IPS-20b (cell line): ENCODE measurements around the gene PSMB3.

ENCODE experiments used
- H3K27ac ChIP-seq: one replicate; pipeline ENCODE4 v1.5.1; 2013; ENCODE audit warnings: low read length
- H3K27me3 ChIP-seq: 2 replicates; pipeline ENCODE4 v1.6.1; 2013; ENCODE audit warnings: mild to moderate bottlenecking, low read length, inconsistent platforms; ENCODE audit not compliant: insufficient read depth
- H3K36me3 ChIP-seq: 2 replicates; pipeline ENCODE4 v1.6.1; 2013; ENCODE audit warnings: low read depth, mild to moderate bottlenecking, inconsistent platforms, low read length, moderate library complexity; ENCODE audit not compliant: insufficient read depth
- H3K4me1 ChIP-seq: 2 replicates; pipeline ENCODE4 v1.6.1; 2013; ENCODE audit warnings: mild to moderate bottlenecking, control low read depth, inconsistent platforms, low read length, moderate library complexity; ENCODE audit not compliant: insufficient read depth
- H3K4me3 ChIP-seq: 2 replicates; pipeline ENCODE4 v1.5.1; 2013; ENCODE audit warnings: mild to moderate bottlenecking, low read length, inconsistent platforms
- H3K9ac ChIP-seq: 2 replicates; pipeline ENCODE4 v1.6.1; 2013; ENCODE audit warnings: low read depth, mild to moderate bottlenecking, inconsistent platforms, low read length, moderate library complexity
- H3K9me3 ChIP-seq: 2 replicates; pipeline ENCODE4 v1.6.1; 2013; ENCODE audit warnings: mild to moderate bottlenecking, low read depth, low read length, inconsistent platforms; ENCODE audit not compliant: insufficient read depth

Gene PSMB3

GRCh38 chr17:38709864-38710603 lies 42.5 kb upstream of the PSMB3 start:
- H3K36me3 ChIP-seq: peaks cover 6% of the 10 kb centered on the region
- H3K4me1 ChIP-seq: peaks cover 18% of the 10 kb centered on the region; the same call in 1 of the 2 replicates
- no peaks in the 10 kb centered on the region for H3K9me3 ChIP-seq

DNA sequence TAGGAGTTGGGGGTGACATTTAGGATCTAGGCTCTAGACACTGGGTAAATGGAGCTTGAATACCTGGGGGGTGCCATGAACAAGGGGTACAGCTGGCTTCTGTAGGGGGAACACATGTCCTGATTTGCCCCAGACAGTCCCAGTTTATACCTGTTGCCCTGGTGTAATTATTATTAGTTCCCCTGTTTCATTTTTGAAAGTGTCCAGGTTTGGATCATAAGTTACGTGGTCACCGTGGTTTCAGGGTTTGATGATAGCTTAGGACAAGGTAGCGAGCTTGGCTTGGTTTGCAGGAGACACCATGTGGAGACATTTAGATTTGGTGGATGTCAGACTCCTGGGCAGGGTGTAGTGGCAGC lies 42.0 kb upstream of the PSMB3 start:
- no peaks in the 10 kb centered on the region for H3K9me3 ChIP-seq
- no peak overlapping the region for H3K27ac ChIP-seq
- peaks cover 23% of the 10 kb centered on the region; the same call in 1 of the 2 replicates for H3K4me1 ChIP-seq
- no peak overlapping the region for H3K9ac ChIP-seq
- peaks cover 6% of the 10 kb centered on the region for H3K36me3 ChIP-seq
- peaks cover 28% of the 10 kb centered on the region for H3K27me3 ChIP-seq
- no peak overlapping the region for H3K4me3 ChIP-seq

More at GRCh38 chr17:38709864-38710603, 42.5 kb upstream of the PSMB3 start:
- H3K4me3 ChIP-seq: no peak overlapping the region
- no peak overlapping the region for H3K27ac ChIP-seq
- H3K27me3 ChIP-seq: peaks cover 28% of the 10 kb centered on the region
- no peak overlapping the region for H3K9ac ChIP-seq

- no peaks in the 10 kb centered on the region for H3K9me3 ChIP-seq
- no peak overlapping the region for H3K9ac ChIP-seq
- peaks cover 6% of the 10 kb centered on the region for H3K36me3 ChIP-seq
- H3K27me3 ChIP-seq: peaks cover 24% of the 10 kb centered on the region
- H3K27ac ChIP-seq: no peak overlapping the region
- H3K4me1 ChIP-seq: peaks cover 23% of the 10 kb centered on the region; the same call in 1 of the 2 replicates
- H3K4me3 ChIP-seq: no peak overlapping the region
Measured at GRCh38 chr17:38710985-38711384, 41.6 kb upstream of the PSMB3 start.

DNA sequence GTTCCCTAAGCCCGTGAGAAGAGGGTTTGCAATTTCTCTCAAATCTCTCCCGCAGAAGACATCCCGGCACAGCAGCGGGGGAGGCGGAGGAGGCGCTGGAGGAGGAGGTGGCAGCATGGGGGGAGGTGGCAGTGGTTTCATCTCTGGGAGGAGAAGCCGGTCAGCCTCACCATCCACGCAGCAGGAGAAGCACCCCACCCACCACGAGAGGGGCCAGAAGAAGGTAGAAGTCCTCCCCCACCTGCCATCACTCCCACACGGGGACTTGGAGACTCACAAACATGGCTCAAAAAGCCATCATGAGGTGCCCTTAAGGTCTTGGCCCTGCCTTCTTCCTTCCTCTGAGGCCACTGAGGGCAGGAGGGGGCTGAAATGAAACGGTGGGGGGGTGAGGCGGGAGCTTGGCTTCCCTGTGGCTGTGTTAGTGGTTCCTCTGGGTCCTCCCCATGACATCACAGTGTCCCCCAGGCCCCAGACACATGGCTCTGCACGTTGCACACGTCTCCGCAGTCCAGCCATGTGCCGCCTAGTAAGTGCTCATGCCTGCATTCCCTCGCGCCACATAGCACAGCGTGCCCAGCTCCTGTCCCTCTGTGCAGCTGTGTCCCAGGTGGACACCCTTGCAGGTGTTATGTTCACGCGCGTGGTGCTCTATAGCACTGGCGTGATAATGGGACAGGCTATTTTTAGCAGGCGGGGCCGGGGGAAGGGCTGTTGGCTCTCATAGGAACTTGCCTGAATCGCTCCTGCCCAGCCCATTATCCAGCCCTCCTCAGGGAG lies 40.6 kb upstream of the PSMB3 start:
- Histone ChIP-seq H3K27me3 (peaks cover 17% of the 10 kb centered on the region; the same call in 1 of the 2 replicates), H3K4me1 (peaks cover 18% of the 10 kb centered on the region; the same call in 1 of the 2 replicates), H3K36me3 (peaks cover 6% of the 10 kb centered on the region), H3K9me3 (no peaks in the 10 kb centered on the region), H3K4me3 (no peak overlapping the region), H3K9ac (no peak overlapping the region), H3K27ac (no peak overlapping the region)

DNA sequence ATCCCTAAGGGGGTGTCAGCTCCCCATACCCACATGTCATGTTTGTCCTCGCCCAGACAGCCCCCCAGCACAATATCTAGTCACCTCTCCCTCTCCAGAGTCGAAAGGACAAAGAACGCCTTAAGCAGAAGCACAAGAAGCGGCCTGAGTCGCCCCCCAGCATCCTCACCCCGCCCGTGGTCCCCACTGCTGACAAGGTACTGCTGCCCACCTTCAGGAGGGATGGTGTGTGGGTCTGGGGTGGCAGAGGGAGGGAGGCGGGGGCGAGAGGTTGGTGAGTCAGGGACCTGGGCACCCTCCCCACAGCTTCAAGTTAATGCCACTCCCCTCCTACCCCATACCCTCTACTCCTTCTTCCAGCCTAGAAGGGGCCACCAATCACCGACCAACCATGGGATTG lies 39.9 kb upstream of the PSMB3 start:
- no peaks in the 10 kb centered on the region for H3K9me3 ChIP-seq
- no peak overlapping the region for H3K4me3 ChIP-seq
- no peak overlapping the region for H3K27ac ChIP-seq
- H3K27me3 ChIP-seq: peaks cover 13% of the 10 kb centered on the region; the same call in 1 of the 2 replicates
- peaks cover 13% of the 10 kb centered on the region; the same call in 1 of the 2 replicates for H3K4me1 ChIP-seq
- peaks cover 6% of the 10 kb centered on the region for H3K36me3 ChIP-seq
- H3K9ac ChIP-seq: no peak overlapping the region

DNA sequence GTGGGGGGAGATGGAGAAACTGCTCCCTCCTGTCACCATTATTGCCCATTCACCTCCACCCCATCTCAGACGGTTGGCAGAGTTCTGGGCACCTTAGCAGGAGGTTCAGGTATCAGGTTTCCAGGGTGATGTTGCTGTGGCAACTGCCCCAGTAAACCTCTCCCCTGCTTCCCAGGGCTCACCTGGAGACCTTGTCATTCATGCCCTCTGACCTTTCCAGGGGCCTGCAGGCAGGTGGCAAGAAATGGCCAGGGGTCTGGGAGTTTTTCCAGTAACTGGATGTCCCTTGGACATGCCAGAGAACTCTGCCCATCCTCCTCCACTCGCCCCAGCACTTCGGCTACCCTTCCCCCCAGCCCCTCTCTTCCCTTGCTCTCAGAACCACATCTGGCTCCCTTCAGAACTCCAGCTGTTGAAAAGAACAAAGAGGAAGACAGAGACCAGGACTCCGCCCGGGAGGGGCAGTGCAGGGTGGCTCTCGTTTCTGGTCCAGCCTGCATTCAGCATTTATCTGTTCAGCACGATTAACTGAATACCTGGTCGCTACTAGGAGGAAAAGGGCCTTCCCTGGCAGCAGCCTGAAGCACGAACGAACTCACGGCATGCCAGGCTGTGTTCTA lies 39.0 kb upstream of the PSMB3 start:
- Histone ChIP-seq H3K27me3 (peaks cover 5% of the 10 kb centered on the region; the same call in 1 of the 2 replicates), H3K9ac (no peak overlapping the region), H3K27ac (no peak overlapping the region), H3K36me3 (peaks cover 6% of the 10 kb centered on the region), H3K9me3 (no peaks in the 10 kb centered on the region), H3K4me1 (peaks cover 15% of the 10 kb centered on the region; the same call in 1 of the 2 replicates), H3K4me3 (no peak overlapping the region)

DNA sequence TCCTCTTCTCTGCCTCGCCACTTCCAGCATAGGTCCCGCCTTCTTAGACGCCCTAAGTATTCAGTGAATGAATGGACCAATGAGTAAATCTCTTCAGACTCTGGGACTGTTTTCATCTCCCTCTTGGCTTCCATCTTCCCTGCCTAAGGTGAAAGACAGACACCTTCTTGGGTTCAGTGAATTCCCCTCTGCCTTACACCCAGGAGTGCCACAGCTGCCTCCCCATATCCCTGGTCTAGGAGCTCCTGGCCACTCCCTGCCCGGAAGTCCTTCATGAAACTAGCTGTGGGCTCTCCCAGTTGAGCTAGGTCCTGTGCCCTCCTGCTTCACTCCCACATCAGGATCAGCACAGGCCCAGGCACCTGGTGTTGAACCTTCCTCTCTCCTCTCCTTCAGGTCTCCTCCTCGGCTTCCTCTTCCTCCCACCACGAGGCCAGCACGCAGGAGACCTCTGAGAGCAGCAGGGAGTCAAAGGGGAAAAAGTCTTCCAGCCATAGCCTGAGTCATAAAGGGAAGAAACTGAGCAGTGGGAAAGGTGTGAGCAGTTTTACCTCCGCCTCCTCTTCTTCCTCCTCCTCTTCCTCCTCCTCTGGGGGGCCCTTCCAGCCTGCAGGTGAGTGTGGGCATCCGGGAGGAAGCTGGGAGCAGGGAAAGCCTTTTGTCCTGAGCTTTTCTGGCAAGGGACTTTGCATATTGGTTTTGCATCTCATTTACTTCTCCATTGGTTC lies 37.2 kb upstream of the PSMB3 start:
- Histone ChIP-seq H3K4me1 (peaks cover 19% of the 10 kb centered on the region; the same call in 1 of the 2 replicates), H3K27me3 (peaks cover 7% of the 10 kb centered on the region), H3K9ac (peak overlapping the region; percentile 57; the same call in 1 of the 2 replicates), H3K4me3 (peak overlapping the region; percentile 40; the same call in 1 of the 2 replicates), H3K27ac (peak overlapping the region; percentile 41), H3K9me3 (no peaks in the 10 kb centered on the region), H3K36me3 (peaks cover 6% of the 10 kb centered on the region)

DNA sequence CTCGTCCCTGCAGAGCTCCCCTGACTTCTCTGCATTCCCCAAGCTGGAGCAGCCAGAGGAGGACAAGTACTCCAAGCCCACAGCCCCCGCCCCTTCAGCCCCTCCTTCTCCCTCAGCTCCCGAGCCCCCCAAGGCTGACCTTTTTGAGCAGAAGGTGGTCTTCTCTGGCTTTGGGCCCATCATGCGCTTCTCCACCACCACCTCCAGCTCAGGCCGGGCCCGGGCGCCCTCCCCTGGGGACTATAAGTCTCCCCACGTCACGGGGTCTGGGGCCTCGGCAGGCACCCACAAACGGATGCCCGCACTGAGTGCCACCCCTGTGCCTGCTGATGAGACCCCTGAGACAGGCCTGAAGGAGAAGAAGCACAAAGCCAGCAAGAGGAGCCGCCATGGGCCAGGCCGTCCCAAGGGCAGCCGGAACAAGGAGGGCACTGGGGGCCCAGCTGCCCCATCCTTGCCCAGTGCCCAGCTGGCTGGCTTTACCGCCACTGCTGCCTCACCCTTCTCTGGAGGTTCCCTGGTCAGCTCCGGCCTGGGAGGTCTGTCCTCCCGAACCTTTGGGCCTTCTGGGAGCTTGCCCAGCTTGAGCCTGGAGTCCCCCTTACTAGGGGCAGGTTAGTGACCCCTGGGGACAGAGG lies 36.1 kb upstream of the PSMB3 start:
- peaks cover 6% of the 10 kb centered on the region for H3K36me3 ChIP-seq
- peaks cover 19% of the 10 kb centered on the region; the same call in 1 of the 2 replicates for H3K4me1 ChIP-seq
- H3K9ac ChIP-seq: peak overlapping the region; percentile 63; the same call in 1 of the 2 replicates
- H3K9me3 ChIP-seq: no peaks in the 10 kb centered on the region
- peaks cover 18% of the 10 kb centered on the region for H3K27me3 ChIP-seq
- H3K4me3 ChIP-seq: no peak overlapping the region; the same call in 1 of the 2 replicates
- no peak overlapping the region for H3K27ac ChIP-seq

- Histone ChIP-seq H3K4me3 (no peak overlapping the region), H3K9ac (no peak overlapping the region), H3K36me3 (peaks cover 6% of the 10 kb centered on the region)
Measured at GRCh38 chr17:38717139-38717745, 35.3 kb upstream of the PSMB3 start.

DNA sequence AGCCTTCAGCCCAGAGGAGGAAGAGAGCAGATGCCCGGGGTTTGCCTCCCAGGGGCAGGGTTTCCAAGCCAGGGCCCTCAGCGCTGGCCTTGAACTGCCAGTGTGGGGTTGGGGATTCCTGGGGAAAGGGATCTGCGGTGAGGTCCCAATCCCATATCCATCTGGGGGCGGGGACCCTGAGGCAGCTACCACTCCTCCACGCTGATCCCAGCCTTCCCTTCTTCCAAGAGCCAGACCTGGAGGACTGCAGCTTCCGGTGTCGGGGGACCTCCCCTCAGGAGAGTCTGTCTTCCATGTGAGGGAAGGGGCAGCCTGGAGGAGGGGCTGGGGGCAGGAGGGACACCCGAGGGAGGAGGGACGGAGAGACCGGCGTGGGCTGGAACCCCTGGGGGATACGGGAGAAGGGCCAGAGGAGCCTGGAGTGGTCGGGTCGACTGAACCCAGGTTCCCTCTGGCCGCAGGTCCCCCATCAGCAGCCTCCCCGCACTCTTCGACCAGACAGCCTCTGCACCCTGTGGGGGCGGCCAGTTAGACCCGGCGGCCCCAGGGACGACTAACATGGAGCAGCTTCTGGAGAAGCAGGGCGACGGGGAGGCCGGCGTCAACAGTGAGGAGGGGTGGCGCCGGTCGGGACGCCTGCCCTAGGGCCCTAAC lies 33.1 kb upstream of the PSMB3 start:
- Histone ChIP-seq H3K27ac (no peak overlapping the region), H3K36me3 (no peaks in the 10 kb centered on the region), H3K4me1 (peaks cover 15% of the 10 kb centered on the region; the same call in 1 of the 2 replicates), H3K27me3 (peaks cover 19% of the 10 kb centered on the region), H3K9me3 (no peaks in the 10 kb centered on the region), H3K4me3 (peak overlapping the region; percentile 48; the same call in 1 of the 2 replicates), H3K9ac (no peak overlapping the region)

More at GRCh38 chr17:38717139-38717745, 35.3 kb upstream of the PSMB3 start:
- no peak overlapping the region for H3K27ac ChIP-seq
- H3K9me3 ChIP-seq: no peaks in the 10 kb centered on the region
- peaks cover 19% of the 10 kb centered on the region; the same call in 1 of the 2 replicates for H3K4me1 ChIP-seq
- H3K27me3 ChIP-seq: peaks cover 19% of the 10 kb centered on the region
